Smooth muscle cell (in vitro differentiated cells): ENCODE measurements around the gene SLITRK3. TPM values are rescaled to one million over a fixed set of nuclear protein-coding genes. Genes with fewer than 3 reads are reported as not detected.
A peak's percentile ranks its signal among the peaks of the same experiment; 100 is the strongest.

Experiments
- DNase-seq: peaks from one replicate; lab custom pipeline; 2025; ENCODE audit not compliant: unreplicated experiment; lab: John Stamatoyannopoulos, UW
- H2AFZ ChIP-seq: fragments of 200-600 bp; sonication (generic); 2 replicates; pipeline ENCODE4 v1.6.0; 2016; ENCODE audit warnings: antibody characterized with exemption, low read depth, mild to moderate bottlenecking
- H3F3A ChIP-seq: fragments of 200-600 bp; sonication (generic); 2 replicates; pipeline ENCODE4 v1.6.0; 2017; ENCODE audit warnings: antibody characterized with exemption, low read depth
- H3K27ac ChIP-seq: fragments of 200-600 bp; sonication (generic); 2 replicates; pipeline ENCODE4 v1.5.1; 2016; ENCODE audit warnings: low read depth, mild to moderate bottlenecking
- H3K27me3 ChIP-seq: fragments of 200-600 bp; sonication (generic); 2 replicates; pipeline ENCODE4 v1.6.1; 2016; ENCODE audit warnings: low read depth, mild to moderate bottlenecking
- H3K36me3 ChIP-seq: fragments of 200-600 bp; sonication (generic); 2 replicates; pipeline ENCODE4 v1.5.1; 2016; ENCODE audit warnings: low read depth
- H3K4me1 ChIP-seq: fragments of 200-600 bp; sonication (generic); 2 replicates; pipeline ENCODE4 v1.5.1; 2016; ENCODE audit warnings: low read depth
- H3K4me2 ChIP-seq: fragments of 200-600 bp; sonication (generic); 2 replicates; pipeline ENCODE4 v1.6.0; 2016; ENCODE audit warnings: mild to moderate bottlenecking
- H3K4me3 ChIP-seq: fragments of 200-600 bp; sonication (generic); 2 replicates; pipeline ENCODE4 v1.5.1; 2016; ENCODE audit warnings: mild to moderate bottlenecking
- H3K79me2 ChIP-seq: fragments of 200-600 bp; sonication (generic); 2 replicates; pipeline ENCODE4 v1.6.0; 2016; ENCODE audit warnings: low read depth, mild to moderate bottlenecking
- H3K9ac ChIP-seq: fragments of 200-600 bp; sonication (generic); 2 replicates; pipeline ENCODE4 v1.6.0; 2016; ENCODE audit warnings: low read depth
- H3K9me3 ChIP-seq: fragments of 200-600 bp; sonication (generic); replicated peaks from 2 replicates; pipeline ENCODE4 v1.5.1; 2016; ENCODE audit warnings: low read depth
- H4K20me1 ChIP-seq: fragments of 200-600 bp; sonication (generic); 2 replicates; pipeline ENCODE4 v1.6.0; 2016; ENCODE audit warnings: low read depth
- CTCF ChIP-seq: fragments of 200-600 bp; sonication (generic); IDR thresholded peaks from 2 replicates; pipeline ENCODE4 v1.5.1; 2017; ENCODE audit warnings: borderline replicate concordance, mild to moderate bottlenecking, antibody characterized with exemption; ENCODE audit not compliant: insufficient read depth, poor library complexity, severe bottlenecking
- WGBS: methylation state at CpG from one replicate; pipeline ENCODE4 v1.1.7; 2016; ENCODE audit warnings: low lambda C conversion rate; 5-methylcytosine and 5-hydroxymethylcytosine counted together
- polyA plus RNA-seq: library from polyadenylated mRNA; unstranded; fragments of >200 nt; fragmentation: Nextera tagmentation; extraction: Ambion mirVana; gene quantifications from 2 replicates; pipeline ENCODE4 v1.2.1, GENCODE V29; 2016
- total RNA-seq: library from RNA; depleted of rRNA; stranded (reverse); fragments of >200 nt; gene quantifications from 2 replicates; pipeline ENCODE4 v1.2.3, GENCODE V29; 2014

The SLITRK3 gene
- total and polyA plus RNA-seq, 2 experiments from 2014 or later: not detected

GRCh38 chr3:165192610-165193192 lies 3.5 kb downstream of the SLITRK3 start:
- 5% methylated on average over 14 of the region's 14 CpGs for WGBS
- Histone ChIP-seq H3F3A (no peaks in the 10 kb centered on the region), H4K20me1 (no peaks in the 10 kb centered on the region), H3K79me2 (no peaks in the 10 kb centered on the region), H3K4me2 (peak overlapping the region; percentile 64), H3K4me3 (peak overlapping the region; percentile 59), H3K9me3 (no peaks in the 10 kb centered on the region), H3K27ac (no peak overlapping the region), H3K9ac (no peak overlapping the region), H3K27me3 (peaks cover 76% of the 10 kb centered on the region), H3K36me3 (no peaks in the 10 kb centered on the region), H2AFZ (no peak overlapping the region), H3K4me1 (peaks cover 30% of the 10 kb centered on the region)
- no peak for TF ChIP-seq CTCF
- DNase-seq: no peak

DNA sequence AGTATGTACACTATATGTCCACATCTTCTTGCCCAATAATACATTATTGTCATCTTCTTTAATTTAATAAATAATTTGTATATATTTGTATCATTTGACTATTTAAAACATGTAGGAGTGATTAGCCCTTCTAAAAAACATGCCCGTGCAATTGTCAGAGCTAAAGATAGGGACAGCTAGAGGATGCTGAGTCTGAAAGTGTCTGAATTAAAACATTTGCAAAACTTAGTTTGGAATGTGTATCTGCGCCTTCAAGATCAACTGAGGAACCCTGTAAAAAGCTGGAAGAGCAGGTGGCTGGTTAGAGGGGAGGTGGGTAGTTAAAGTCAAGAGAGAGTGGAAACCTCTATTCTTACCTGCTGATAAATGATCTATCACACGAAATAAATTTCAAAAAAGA lies 4.7 kb downstream of the SLITRK3 start:
- WGBS: 74% methylated on average over 3 of the region's 3 CpGs
- no peak overlapping the region for H3K27ac ChIP-seq
- no peaks in the 10 kb centered on the region for H3K36me3 ChIP-seq
- no peaks in the 10 kb centered on the region for H3K79me2 ChIP-seq
- H4K20me1 ChIP-seq: no peaks in the 10 kb centered on the region
- H3K4me1 ChIP-seq: peaks cover 26% of the 10 kb centered on the region
- no peak for TF ChIP-seq CTCF
- no peak overlapping the region for H2AFZ ChIP-seq
- H3K4me2 ChIP-seq: no peak overlapping the region
- H3F3A ChIP-seq: no peaks in the 10 kb centered on the region
- peaks cover 64% of the 10 kb centered on the region for H3K27me3 ChIP-seq
- H3K9ac ChIP-seq: no peak overlapping the region
- DNase-seq: no peak
- no peaks in the 10 kb centered on the region for H3K9me3 ChIP-seq
- no peak overlapping the region for H3K4me3 ChIP-seq

DNA sequence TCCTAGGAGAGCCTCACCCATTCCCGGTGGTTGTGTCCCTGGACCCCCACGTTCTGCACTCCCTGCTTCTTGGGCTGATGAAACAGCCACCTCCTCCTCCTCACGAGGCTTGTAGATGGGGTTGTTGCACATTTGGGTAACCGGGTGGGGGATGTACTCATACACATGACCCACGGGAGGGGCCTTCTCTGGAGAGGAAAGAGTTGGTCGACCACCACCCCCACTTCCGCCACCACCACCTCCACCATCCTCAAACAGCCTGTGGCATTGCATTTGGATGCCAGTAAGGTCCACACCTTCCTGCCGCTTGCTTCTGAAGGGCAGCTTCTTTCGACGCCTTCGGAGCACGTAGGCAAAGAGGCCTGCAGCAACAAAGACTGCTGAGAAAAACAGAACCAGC lies 7.7 kb downstream of the SLITRK3 start:
- Histone ChIP-seq H3K27me3 (peaks cover 34% of the 10 kb centered on the region), H3F3A (no peaks in the 10 kb centered on the region), H3K27ac (no peak overlapping the region), H3K4me1 (peaks cover 9% of the 10 kb centered on the region), H3K9ac (no peak overlapping the region), H2AFZ (no peak overlapping the region), H3K4me3 (no peak overlapping the region), H3K4me2 (no peak overlapping the region), H3K36me3 (no peaks in the 10 kb centered on the region), H4K20me1 (no peaks in the 10 kb centered on the region), H3K79me2 (no peaks in the 10 kb centered on the region), H3K9me3 (no peaks in the 10 kb centered on the region)
- TF ChIP-seq CTCF: no peak
- DNase-seq: no peak
- WGBS: 95% methylated on average over 12 of the region's 12 CpGs

GRCh38 chr3:165185707-165186327 lies 10.4 kb downstream of the SLITRK3 start:
- H2AFZ ChIP-seq: no peak overlapping the region
- no peaks in the 10 kb centered on the region for H3K79me2 ChIP-seq
- no peaks in the 10 kb centered on the region for H3K36me3 ChIP-seq
- H3K9me3 ChIP-seq: no peaks in the 10 kb centered on the region
- H4K20me1 ChIP-seq: no peaks in the 10 kb centered on the region
- H3K27me3 ChIP-seq: peaks cover 8% of the 10 kb centered on the region
- H3K4me3 ChIP-seq: no peak overlapping the region
- no peaks in the 10 kb centered on the region for H3F3A ChIP-seq
- peak; percentile 96 for TF ChIP-seq CTCF
- no peak overlapping the region for H3K27ac ChIP-seq
- H3K9ac ChIP-seq: no peak overlapping the region
- H3K4me2 ChIP-seq: no peak overlapping the region
- no peak for DNase-seq
- no peaks in the 10 kb centered on the region for H3K4me1 ChIP-seq
- 20% methylated on average over 8 of the region's 8 CpGs for WGBS
